Peyer's patch (tissue), 4 donors: Measurements from ENCODE around the gene CHST11. TPM values are rescaled to one million over a fixed set of nuclear protein-coding genes. Genes with fewer than 3 reads are reported as not detected.

Source experiments
- DNase-seq, 3 donors: peaks; one replicate each; pipeline ENCODE4 v3.0.0-alpha.2; 2017 to 2019
- H3K27ac ChIP-seq, 4 donors: fragments of 200-600 bp; sonication (generic); one replicate each; pipeline ENCODE4 v1.5.1; 2016 to 2019
- H3K27me3 ChIP-seq, 2 donors: fragments of 200-600 bp; sonication (generic); one replicate each; pipeline ENCODE4 v1.5.1; 2019
- H3K36me3 ChIP-seq, 3 donors: fragments of 200-600 bp; sonication (generic); one replicate each; pipeline ENCODE4 v1.5.1; 2016 to 2019
- H3K4me1 ChIP-seq, 4 donors: fragments of 200-600 bp; sonication (generic); one replicate each; pipeline ENCODE4 v1.5.1; 2016 to 2019
- H3K4me3 ChIP-seq, 4 donors: fragments of 200-600 bp; sonication (generic); 1 replicate in 3 of 4; 2 replicates in 1 of 4; pipeline ENCODE4 v1.5.1; 2016 to 2019; ENCODE audit warnings: mild to moderate bottlenecking in 1 of 4
- H3K9me3 ChIP-seq, 4 donors: fragments of 200-600 bp; sonication (generic); one replicate each; pipeline ENCODE4 v1.5.1; 2016 to 2019; ENCODE audit warnings: mild to moderate bottlenecking in 1 of 4
- POLR2A ChIP-seq, 2 donors: fragments of 450-650 bp; IDR thresholded peaks; one replicate each; pipeline ENCODE4 v1.5.1; 2017; ENCODE audit warnings: antibody characterized with exemption in 2 of 2, mild to moderate bottlenecking in 2 of 2, moderate library complexity in 2 of 2
- total RNA-seq, 4 donors: library from RNA; depleted of rRNA; stranded (reverse); fragments of >200 nt; gene quantifications; one replicate each; pipeline ENCODE4 v1.1.0, GENCODE V29; 2016
- TF ChIP-seq, protein P1 (sequence below), 6 experiments: fragments of 450-650 bp in 4 of 6; fragments of 200-600 bp in 2 of 6; sonication (generic) in 1 of 6; IDR thresholded peaks; one replicate each; pipeline ENCODE4 v1.5.1; 2017 to 2019; ENCODE audit warnings: antibody characterized with exemption in 6 of 6, mild to moderate bottlenecking in 3 of 6, moderate library complexity in 1 of 6

The CHST11 gene
- total RNA-seq, 4 donors from 2014 or later: 9.9 to 119 (median 15.6) TPM

DNA sequence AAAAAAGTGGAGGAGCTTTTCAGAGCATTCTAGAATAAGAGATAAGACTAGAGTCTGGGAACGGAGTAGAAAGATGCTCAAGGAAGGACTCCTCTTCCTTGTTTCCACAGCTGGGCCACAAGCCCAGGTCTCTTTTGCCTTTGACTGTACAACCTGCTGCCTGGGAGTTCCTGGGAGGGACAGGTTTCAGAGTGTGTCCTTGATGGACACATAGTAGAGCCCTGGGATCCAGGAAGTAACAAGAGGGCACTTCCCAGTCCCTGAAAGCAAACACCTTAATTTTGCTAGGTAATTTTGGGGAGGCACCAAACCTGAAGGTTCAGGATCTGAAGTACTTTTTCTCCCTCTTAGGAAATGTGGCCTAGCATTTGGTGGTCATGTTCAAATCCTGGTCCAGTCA lies 44.4 kb downstream of the CHST11 start:
- no peak overlapping the region for H3K4me3 ChIP-seq
- H3K36me3 ChIP-seq: no peaks in the 10 kb centered on the region
- no peak for DNase-seq
- TF ChIP-seq POLR2A (IDR thresholded peaks at IDR 0.05): no peak
- TF ChIP-seq, protein P1, sequence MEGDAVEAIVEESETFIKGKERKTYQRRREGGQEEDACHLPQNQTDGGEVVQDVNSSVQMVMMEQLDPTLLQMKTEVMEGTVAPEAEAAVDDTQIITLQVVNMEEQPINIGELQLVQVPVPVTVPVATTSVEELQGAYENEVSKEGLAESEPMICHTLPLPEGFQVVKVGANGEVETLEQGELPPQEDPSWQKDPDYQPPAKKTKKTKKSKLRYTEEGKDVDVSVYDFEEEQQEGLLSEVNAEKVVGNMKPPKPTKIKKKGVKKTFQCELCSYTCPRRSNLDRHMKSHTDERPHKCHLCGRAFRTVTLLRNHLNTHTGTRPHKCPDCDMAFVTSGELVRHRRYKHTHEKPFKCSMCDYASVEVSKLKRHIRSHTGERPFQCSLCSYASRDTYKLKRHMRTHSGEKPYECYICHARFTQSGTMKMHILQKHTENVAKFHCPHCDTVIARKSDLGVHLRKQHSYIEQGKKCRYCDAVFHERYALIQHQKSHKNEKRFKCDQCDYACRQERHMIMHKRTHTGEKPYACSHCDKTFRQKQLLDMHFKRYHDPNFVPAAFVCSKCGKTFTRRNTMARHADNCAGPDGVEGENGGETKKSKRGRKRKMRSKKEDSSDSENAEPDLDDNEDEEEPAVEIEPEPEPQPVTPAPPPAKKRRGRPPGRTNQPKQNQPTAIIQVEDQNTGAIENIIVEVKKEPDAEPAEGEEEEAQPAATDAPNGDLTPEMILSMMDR (IDR thresholded peaks at IDR 0.05): no peak
- H3K4me1 ChIP-seq: peaks cover 0 to 25% (median 12%) of the 10 kb centered on the region in 4 donors
- H3K27ac ChIP-seq: no peak overlapping the region
- no peaks in the 10 kb centered on the region for H3K27me3 ChIP-seq
- no peaks in the 10 kb centered on the region for H3K9me3 ChIP-seq

- TF ChIP-seq, protein P1 (IDR thresholded peaks at IDR 0.05): no peak
- TF ChIP-seq POLR2A (IDR thresholded peaks at IDR 0.05): no peak
- no peak overlapping the region for H3K27ac ChIP-seq
- H3K36me3 ChIP-seq: no peaks in the 10 kb centered on the region
- DNase-seq: no peak
- no peak overlapping the region for H3K4me3 ChIP-seq
- H3K9me3 ChIP-seq: no peaks in the 10 kb centered on the region
- H3K27me3 ChIP-seq: no peaks in the 10 kb centered on the region
- peaks cover 0 to 25% (median 11%) of the 10 kb centered on the region in 4 donors for H3K4me1 ChIP-seq
Observed at GRCh38 chr12:104501660-104502059, 44.9 kb downstream of the CHST11 start.

- Histone ChIP-seq H3K9me3 (no peaks in the 10 kb centered on the region), H3K36me3 (no peaks in the 10 kb centered on the region), H3K4me3 (no peak overlapping the region), H3K27me3 (no peaks in the 10 kb centered on the region), H3K4me1 (peaks cover 0 to 25% (median 10%) of the 10 kb centered on the region in 4 donors), H3K27ac (no peak overlapping the region)
- DNase-seq: no peak
- TF ChIP-seq, protein P1 (IDR thresholded peaks at IDR 0.05): no peak
- no peak for TF ChIP-seq POLR2A (IDR thresholded peaks at IDR 0.05)
Observed at GRCh38 chr12:104502217-104502616, 45.5 kb downstream of the CHST11 start.

GRCh38 chr12:104502638-104503037 lies 45.9 kb downstream of the CHST11 start:
- Histone ChIP-seq H3K27ac (no peak overlapping the region), H3K36me3 (no peaks in the 10 kb centered on the region), H3K27me3 (no peaks in the 10 kb centered on the region), H3K4me3 (no peak overlapping the region), H3K9me3 (no peaks in the 10 kb centered on the region), H3K4me1 (peaks cover 0 to 25% (median 8%) of the 10 kb centered on the region in 4 donors)
- DNase-seq: no peak
- TF ChIP-seq, protein P1 (IDR thresholded peaks at IDR 0.05): no peak
- TF ChIP-seq POLR2A (IDR thresholded peaks at IDR 0.05): no peak

GRCh38 chr12:104503191-104503590 lies 46.4 kb downstream of the CHST11 start:
- no peak for DNase-seq
- TF ChIP-seq, protein P1 (IDR thresholded peaks at IDR 0.05): no peak
- no peak for TF ChIP-seq POLR2A (IDR thresholded peaks at IDR 0.05)
- H3K4me3 ChIP-seq: no peak overlapping the region
- H3K9me3 ChIP-seq: no peaks in the 10 kb centered on the region
- no peaks in the 10 kb centered on the region for H3K36me3 ChIP-seq
- H3K4me1 ChIP-seq: peaks cover 0 to 22% (median 8%) of the 10 kb centered on the region in 4 donors
- H3K27me3 ChIP-seq: no peaks in the 10 kb centered on the region
- H3K27ac ChIP-seq: no peak overlapping the region

- TF ChIP-seq, protein P1 (IDR thresholded peaks at IDR 0.05): no peak
- no peak for TF ChIP-seq POLR2A (IDR thresholded peaks at IDR 0.05)
- no peaks in the 10 kb centered on the region for H3K27me3 ChIP-seq
- no peaks in the 10 kb centered on the region for H3K9me3 ChIP-seq
- no peak overlapping the region for H3K4me3 ChIP-seq
- H3K27ac ChIP-seq: no peak overlapping the region
- H3K36me3 ChIP-seq: no peaks in the 10 kb centered on the region
- DNase-seq: no peak
- peaks cover 0 to 20% (median 8%) of the 10 kb centered on the region in 4 donors for H3K4me1 ChIP-seq
Observed at GRCh38 chr12:104504146-104504545, 47.4 kb downstream of the CHST11 start.
